Measurements from ENCODE around the gene KIF16B.

DNA sequence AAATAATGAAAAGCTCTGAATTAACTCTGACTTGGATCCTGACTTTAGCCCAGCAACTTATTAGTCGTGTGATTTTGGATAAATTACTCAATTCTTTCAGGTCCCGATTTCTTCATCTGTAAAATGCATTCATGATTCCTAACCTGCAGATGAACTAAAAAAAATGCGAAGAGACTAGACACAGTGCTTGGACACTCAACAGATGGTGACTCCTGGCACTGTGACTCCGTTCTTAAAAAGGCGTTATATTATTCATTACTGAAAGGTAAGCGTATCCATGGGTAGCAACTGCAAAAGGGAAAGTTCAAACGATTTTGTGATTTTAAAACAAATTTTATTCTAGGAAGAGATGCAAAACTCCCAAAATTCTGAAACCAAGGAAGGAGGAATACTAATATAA lies 226.3 kb downstream of the KIF16B start:
- TF ChIP-seq, protein P1, sequence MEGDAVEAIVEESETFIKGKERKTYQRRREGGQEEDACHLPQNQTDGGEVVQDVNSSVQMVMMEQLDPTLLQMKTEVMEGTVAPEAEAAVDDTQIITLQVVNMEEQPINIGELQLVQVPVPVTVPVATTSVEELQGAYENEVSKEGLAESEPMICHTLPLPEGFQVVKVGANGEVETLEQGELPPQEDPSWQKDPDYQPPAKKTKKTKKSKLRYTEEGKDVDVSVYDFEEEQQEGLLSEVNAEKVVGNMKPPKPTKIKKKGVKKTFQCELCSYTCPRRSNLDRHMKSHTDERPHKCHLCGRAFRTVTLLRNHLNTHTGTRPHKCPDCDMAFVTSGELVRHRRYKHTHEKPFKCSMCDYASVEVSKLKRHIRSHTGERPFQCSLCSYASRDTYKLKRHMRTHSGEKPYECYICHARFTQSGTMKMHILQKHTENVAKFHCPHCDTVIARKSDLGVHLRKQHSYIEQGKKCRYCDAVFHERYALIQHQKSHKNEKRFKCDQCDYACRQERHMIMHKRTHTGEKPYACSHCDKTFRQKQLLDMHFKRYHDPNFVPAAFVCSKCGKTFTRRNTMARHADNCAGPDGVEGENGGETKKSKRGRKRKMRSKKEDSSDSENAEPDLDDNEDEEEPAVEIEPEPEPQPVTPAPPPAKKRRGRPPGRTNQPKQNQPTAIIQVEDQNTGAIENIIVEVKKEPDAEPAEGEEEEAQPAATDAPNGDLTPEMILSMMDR (conservative IDR thresholded peaks at IDR 0.05; ENCODE audit: low read depth, low read length), result no peak
- TF ChIP-seq EZH2 (IDR thresholded peaks at IDR 0.05; ENCODE audit: low read length, unreplicated experiment), result no peak

Data from PC-3 (cell line).